Cerebellar cortex (tissue), 1 donor: ENCODE results near the gene MS4A10.
"Not testable (repeated sequence)": the region's sequence is repeated elsewhere in the genome, so short reads cannot be mapped to it uniquely, and the experiment has no call there.

Source experiments
- DNase-seq: peaks from one replicate; pipeline ENCODE4 v3.0.0-alpha.2; 2015; ENCODE audit warnings: low spot score

MS4A10 gene

DNA sequence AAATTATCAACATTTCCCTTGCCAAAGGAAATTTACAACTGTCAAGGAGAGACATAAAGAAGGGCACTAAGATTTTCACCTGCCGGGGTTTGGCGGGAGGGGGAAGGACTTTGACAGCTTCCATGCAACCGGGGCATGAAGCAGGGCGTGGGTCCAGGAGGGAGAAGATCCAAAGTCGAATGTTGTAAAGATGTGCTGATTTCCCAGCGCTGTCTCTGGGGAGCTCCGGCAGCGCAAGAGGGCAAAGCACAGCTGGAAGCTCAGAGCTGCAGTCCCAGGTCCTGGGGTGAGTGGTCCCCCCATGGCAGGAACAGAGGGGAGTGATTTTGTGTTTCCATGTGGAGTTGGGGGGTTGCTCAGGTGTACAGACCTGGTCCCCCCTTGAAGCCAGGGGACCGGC is at the start of gene MS4A10:
Gene MS4A10 (plus strand): TSS at position 198 of the 400 bp plus-strand sequence. CDS start 5,003 bp downstream, outside the sequence.
- DNase-seq: no peak

GRCh38 chr11:60739114-60739513 is 46.0 kb upstream of the MS4A10 start:
- DNase-seq: no peak

DNA sequence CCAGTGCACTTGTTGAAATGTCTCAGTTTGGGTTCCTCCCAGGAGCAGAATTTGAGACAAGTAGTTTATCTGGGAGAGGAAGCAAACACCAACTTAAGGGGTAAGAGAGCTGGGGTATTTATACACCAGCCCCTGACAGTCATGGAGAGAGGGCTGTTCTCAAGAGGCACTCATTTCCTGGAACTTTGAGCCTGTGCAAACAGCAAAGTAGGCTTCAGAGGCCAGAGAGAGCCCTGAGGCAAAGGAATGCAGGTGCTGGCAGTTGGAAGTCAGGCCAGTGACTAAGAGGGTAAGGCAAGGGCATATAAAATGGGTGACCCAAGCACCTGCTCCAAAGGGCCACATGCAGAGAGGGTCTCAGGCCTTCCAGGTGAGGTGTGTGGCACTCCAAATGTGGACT is 44.6 kb upstream of the MS4A10 start:
- no peak for DNase-seq

DNA sequence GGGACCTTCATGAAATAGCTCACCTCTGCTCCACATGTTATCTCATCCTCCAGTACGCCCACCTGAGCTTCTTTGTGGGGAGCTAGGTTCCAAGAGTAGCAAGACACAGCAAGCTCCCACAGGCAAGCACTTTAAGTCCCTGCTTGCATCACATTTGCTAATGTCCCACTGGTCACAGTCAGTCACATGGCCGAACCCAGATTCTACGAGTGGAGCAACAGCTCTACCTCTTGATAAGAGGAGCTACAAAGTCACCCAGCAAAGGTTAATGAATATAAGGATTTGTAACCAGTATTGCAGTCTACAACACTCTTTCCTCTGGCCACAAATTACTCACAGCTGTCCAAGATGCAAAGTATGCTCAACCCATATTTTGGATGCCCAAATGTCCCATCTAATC is 43.7 kb upstream of the MS4A10 start:
- DNase-seq: no peak

GRCh38 chr11:60743058-60743457 is 42.1 kb upstream of the MS4A10 start:
- no peak for DNase-seq

DNA sequence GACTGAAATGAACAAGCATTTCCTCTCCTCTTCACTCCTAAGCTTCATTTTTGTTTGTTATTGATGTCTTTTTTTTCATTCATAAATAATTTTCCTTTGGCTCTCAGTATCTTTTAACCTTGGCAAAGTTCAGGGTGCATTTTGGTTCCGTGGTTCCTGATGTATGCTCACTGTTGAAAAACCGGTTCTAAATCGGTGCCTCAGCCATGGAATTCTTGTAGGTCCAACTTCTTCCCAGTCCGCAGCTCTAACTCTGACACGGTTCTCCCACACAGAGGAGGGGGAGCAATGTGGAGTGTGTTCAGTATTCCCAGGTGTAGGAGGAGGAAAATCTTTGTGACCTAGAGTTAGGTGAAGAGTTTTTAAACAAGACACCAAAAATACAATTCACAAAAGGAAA is 41.0 kb upstream of the MS4A10 start:
- no peak for DNase-seq

- DNase-seq: no peak
Observed at GRCh38 chr11:60747359-60747873, 37.7 kb upstream of the MS4A10 start.

DNA sequence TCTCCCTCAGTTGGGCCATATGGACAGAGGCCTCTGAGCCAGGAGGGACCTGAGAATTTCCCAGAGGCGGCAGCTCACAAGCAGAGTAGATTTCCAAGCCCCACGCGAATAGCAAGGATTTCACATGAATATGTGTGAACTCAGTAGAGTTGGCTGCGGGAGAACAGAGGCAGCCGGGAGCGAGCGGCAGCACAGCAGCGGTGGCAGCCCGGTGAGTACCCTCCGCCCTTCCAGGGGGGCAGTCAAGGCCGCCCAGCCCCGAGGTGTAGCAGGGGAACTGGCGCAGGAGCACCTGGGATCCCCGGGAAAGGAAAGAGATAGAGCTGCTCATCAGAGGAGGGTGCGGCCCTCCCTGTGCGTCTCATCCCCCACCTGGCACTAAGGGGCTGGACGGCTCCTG is 36.9 kb upstream of the MS4A10 start:
- DNase-seq: no peak

DNA sequence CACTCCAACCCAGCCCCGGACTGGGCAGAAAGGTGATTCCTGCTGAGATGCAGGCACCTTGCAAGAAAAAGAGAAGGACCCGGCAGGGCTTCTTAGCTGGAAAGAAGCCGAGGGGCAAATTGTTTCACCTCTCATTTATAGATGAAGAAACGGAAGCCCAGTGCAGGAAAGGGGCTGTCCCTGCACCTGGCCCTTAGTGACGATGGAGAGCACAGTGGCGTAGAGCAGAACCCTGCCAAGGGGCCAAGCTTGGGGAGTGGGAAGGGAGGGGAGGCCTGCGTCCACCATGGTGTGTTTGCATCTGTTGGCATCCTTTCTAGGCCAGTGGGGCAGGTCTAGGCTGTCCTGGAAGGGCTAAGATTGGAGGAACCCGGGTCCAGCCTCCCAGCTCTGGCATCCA is 36.3 kb upstream of the MS4A10 start:
- DNase-seq: no peak

GRCh38 chr11:60750911-60751310 is 34.2 kb upstream of the MS4A10 start:
- no peak for DNase-seq

DNA sequence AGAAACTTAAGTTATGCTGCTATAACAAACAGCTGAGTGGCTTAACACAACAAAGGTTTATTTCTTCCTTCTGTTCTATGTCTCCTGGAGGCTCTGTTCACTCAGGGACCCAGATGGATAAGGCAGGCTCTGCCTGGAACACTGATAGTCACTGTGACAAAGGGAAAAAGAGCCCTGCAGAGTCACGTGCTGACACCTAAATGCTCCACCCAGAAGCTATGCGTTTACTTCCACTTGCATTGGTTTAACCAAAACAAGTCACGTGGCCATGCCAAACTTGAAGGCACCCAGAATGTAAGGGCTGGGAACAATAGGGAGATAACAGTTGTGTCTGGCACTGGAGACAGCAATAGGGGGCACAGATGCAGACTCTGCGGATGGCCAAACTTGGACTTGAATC is 31.8 kb upstream of the MS4A10 start:
- no peak for DNase-seq

DNA sequence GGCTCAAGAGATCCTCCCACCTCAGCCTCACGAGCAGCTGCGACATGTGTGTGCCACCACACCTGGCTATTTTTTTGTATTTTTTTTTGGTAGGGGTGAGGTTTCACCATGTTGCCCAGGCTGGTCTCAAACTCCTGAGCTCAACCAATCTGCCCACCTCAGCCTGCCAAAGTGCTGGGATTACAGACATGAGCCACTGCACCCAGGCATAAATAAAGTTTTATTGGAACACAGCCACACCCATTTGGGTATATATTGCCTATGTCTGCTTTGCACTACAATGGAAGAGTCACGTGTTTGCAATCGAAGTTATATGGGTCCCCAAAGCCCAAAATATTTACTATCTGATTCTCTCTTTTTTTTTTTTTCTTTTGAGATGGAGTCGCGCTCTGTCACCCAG is 30.2 kb upstream of the MS4A10 start:
- DNase-seq: no peak

DNA sequence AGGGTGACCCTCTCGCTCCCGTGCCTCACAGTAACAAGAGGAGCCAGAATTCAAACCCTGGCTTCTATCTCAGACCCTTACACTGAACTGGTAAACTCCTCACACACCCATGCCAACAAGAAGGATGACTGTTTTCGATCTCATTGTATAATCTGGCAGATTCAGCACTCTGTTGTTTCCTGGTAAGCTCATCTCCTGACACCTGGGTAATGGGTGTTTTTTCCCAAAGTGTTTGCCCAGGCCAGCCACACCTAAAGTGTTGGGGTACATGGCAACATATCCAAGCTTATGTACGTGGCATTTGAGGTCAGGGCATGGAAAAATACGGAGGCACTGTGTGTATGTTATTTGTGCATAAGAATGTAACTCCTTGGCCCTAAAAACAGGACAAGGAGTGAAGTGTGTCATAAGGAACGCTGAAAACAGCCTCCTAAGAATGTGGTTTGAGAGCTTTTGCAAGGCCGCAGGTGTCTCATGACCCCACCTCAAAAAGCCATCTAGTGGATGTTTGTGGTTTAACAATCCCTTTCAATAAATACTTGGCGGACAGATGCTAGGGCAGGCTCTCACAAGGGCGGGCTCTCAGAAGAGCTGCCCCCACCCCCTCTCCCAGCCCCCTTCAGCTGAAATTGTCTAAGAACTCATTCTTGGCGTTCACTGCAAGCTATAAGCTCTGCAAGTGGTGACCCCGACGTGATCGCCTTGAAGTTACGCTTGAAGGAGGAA is 28.7 kb upstream of the MS4A10 start, which contains the start of gene MS4A15:
Gene MS4A15 (plus strand): TSS at position 561 of the 726 bp plus-strand sequence. CDS start 6,867 bp downstream, outside the sequence.
- peak; percentile 25 for DNase-seq

DNA sequence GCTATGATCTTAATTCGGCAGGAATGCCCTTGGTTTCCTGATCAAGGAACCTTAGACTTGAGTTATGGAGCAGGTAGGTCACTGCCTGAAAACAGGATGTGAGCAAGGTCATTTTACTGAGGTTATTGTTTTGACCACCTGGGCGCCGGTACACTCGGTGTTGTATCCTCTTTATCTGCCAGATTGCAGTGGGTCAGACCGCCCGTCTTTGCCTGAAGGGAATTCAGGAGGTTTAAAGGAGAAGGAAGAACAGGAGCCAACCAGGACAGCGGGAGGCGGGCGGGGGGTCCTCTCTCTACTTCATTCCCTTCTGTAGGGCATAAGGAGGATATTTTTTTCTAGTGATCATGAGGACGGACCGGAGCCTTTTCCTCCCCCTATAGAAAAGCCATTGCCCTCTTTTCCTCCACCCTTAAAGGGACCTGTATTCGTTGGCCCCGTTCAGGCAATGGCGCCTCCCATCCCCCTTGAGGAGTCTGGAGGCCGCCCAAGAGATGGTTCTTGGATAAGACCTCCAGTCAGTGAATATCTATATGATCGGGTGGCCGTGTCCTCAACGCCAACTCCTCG is 27.8 kb upstream of the MS4A10 start:
- no peak for DNase-seq

GRCh38 chr11:60758671-60759070 is 26.5 kb upstream of the MS4A10 start:
- DNase-seq: not testable (repeated sequence)

- DNase-seq: not testable (repeated sequence)
Observed at GRCh38 chr11:60759438-60760225, 25.5 kb upstream of the MS4A10 start.

- no peak for DNase-seq
Observed at GRCh38 chr11:60761436-60762190, 23.5 kb upstream of the MS4A10 start.

GRCh38 chr11:60762851-60763691 is 22.1 kb upstream of the MS4A10 start:
- no peak for DNase-seq

DNA sequence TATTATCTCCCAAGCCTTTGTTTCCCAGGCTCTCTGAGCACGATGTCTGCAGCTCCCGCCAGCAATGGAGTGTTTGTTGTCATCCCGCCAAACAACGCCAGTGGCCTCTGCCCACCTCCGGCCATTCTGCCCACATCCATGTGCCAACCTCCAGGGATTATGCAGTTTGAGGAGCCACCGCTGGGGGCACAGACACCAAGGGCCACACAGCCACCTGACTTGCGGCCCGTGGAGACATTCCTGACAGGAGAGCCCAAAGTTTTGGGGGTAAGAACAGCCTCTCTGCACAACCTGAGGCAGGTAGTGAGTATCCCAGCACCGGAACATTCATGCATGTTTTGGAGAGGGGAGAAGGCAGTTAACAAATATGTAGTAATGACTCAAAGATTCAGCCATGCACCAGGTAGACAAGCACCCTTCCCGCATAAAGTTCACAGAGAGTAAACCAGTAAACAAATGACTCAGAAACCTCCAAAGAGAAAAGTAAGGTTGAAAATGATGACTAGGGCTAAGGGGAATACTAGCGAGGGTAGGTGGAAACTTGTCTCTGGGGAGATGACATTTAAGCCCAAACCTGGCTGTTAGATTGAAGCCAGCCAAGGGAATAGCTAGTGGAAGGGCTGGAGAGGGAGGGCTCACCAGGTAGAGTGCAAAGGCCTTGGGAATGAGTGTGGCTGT is 21.3 kb upstream of the MS4A10 start:
- DNase-seq: no peak

DNA sequence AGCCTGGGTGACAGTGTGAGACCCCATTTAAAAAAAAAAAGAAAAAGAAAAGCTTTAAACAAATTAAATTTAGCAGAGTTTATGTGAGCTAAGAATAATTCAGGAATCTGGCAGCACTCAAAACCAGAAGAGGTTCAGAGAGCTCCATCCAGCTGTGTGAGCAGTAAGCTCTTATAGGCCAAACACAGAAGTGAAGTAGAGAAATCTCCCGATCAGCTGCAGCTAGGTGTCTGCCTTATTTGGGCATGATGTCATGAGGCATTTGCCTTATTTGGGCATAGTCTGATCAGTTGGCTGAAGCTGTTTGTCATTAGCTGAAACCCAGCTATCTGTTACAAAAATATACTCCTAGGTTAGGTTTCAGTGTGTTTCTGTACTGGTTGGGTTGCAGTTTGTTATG is 20.3 kb upstream of the MS4A10 start:
- no peak for DNase-seq
